Measurements from ENCODE around the gene KNG1. TPM values are rescaled to one million over a fixed set of nuclear protein-coding genes. Genes with fewer than 3 reads are reported as not detected.
"Not testable (repeated sequence)": the region's sequence is repeated elsewhere in the genome, so short reads cannot be mapped to it uniquely, and the experiment has no call there.

The KNG1 gene
- total RNA-seq, 1 donor from 2014 or later = not detected

GRCh38 chr3:186678604-186679003 is 38.6 kb upstream of the KNG1 start:
- no peaks in the 10 kb centered on the region for H3K36me3 Mint-ChIP-seq
- H3K27ac Mint-ChIP-seq = no peak overlapping the region
- H3K4me3 Mint-ChIP-seq = no peak overlapping the region
- no peaks in the 10 kb centered on the region for H3K4me1 Mint-ChIP-seq (ENCODE audit: unreplicated experiment)
- H3K9me3 Mint-ChIP-seq = no peaks in the 10 kb centered on the region
- no peak for TF ChIP-seq CTCF (conservative IDR thresholded peaks at IDR 0.05)
- peaks cover 40% of the 10 kb centered on the region for H3K27me3 Mint-ChIP-seq
- no peak for DNase-seq (ENCODE audit: extremely low spot score, unreplicated experiment)

GRCh38 chr3:186679151-186679550 is 38.0 kb upstream of the KNG1 start:
- peaks cover 35% of the 10 kb centered on the region for H3K27me3 Mint-ChIP-seq
- TF ChIP-seq CTCF (conservative IDR thresholded peaks at IDR 0.05) = no peak

GRCh38 chr3:186680869-186681268 is 36.3 kb upstream of the KNG1 start:
- peaks cover 35% of the 10 kb centered on the region for H3K27me3 Mint-ChIP-seq

More at GRCh38 chr3:186679151-186679550, 38.0 kb upstream of the KNG1 start:
- no peak overlapping the region for H3K27ac Mint-ChIP-seq
- H3K4me1 Mint-ChIP-seq (ENCODE audit: unreplicated experiment) = no peaks in the 10 kb centered on the region
- H3K36me3 Mint-ChIP-seq = no peaks in the 10 kb centered on the region
- no peak overlapping the region for H3K4me3 Mint-ChIP-seq
- H3K9me3 Mint-ChIP-seq = no peaks in the 10 kb centered on the region
- no peak for DNase-seq (ENCODE audit: extremely low spot score, unreplicated experiment)

GRCh38 chr3:186682812-186683211 is 34.3 kb upstream of the KNG1 start:
- DNase-seq (ENCODE audit: extremely low spot score, unreplicated experiment) = no peak
- H3K36me3 Mint-ChIP-seq = no peaks in the 10 kb centered on the region
- peaks cover 5% of the 10 kb centered on the region for H3K9me3 Mint-ChIP-seq
- no peak for TF ChIP-seq CTCF (conservative IDR thresholded peaks at IDR 0.05)
- H3K4me1 Mint-ChIP-seq (ENCODE audit: unreplicated experiment) = no peaks in the 10 kb centered on the region
- no peak overlapping the region for H3K4me3 Mint-ChIP-seq
- no peak overlapping the region for H3K27ac Mint-ChIP-seq
- H3K27me3 Mint-ChIP-seq = peaks cover 37% of the 10 kb centered on the region

More at GRCh38 chr3:186680869-186681268, 36.3 kb upstream of the KNG1 start:
- Mint-ChIP-seq H3K36me3 (no peaks in the 10 kb centered on the region), H3K27ac (no peak overlapping the region), H3K4me1 (ENCODE audit: unreplicated experiment) (no peaks in the 10 kb centered on the region), H3K4me3 (no peak overlapping the region), H3K9me3 (no peaks in the 10 kb centered on the region)
- TF ChIP-seq CTCF (conservative IDR thresholded peaks at IDR 0.05) = no peak
- no peak for DNase-seq (ENCODE audit: extremely low spot score, unreplicated experiment)

- Mint-ChIP-seq H3K27ac (no peak overlapping the region), H3K4me3 (no peak overlapping the region)
Measured at GRCh38 chr3:186683979-186684378, 33.2 kb upstream of the KNG1 start.

GRCh38 chr3:186686475-186686874 is 30.7 kb upstream of the KNG1 start:
- not testable (repeated sequence) for H3K27ac Mint-ChIP-seq; H3K36me3 Mint-ChIP-seq; H3K4me3 Mint-ChIP-seq; H3K4me1 Mint-ChIP-seq (ENCODE audit: unreplicated experiment); DNase-seq (ENCODE audit: extremely low spot score, unreplicated experiment); H3K9me3 Mint-ChIP-seq
- H3K27me3 Mint-ChIP-seq = peaks cover 36% of the 10 kb centered on the region

More at GRCh38 chr3:186683979-186684378, 33.2 kb upstream of the KNG1 start:
- Mint-ChIP-seq H3K27me3 (peaks cover 33% of the 10 kb centered on the region), H3K36me3 (no peaks in the 10 kb centered on the region), H3K4me1 (ENCODE audit: unreplicated experiment) (no peaks in the 10 kb centered on the region), H3K9me3 (peaks cover 5% of the 10 kb centered on the region)
- DNase-seq (ENCODE audit: extremely low spot score, unreplicated experiment) = no peak
- TF ChIP-seq CTCF (conservative IDR thresholded peaks at IDR 0.05) = no peak

Measured in type B pancreatic cell (in vitro differentiated cells).